ENCODE data around the gene AGK.

- TF ChIP-seq CTCF (IDR thresholded peaks at IDR 0.05; ENCODE audit: insufficient read depth, low read length, poor library complexity, severe bottlenecking) (no peak), EZH2phosphoT487 (conservative IDR thresholded peaks at IDR 0.05; ENCODE audit: low read length) (no peak)
Measured at GRCh38 chr7:141609576-141609975, 58.4 kb downstream of the AGK start.

All from SU-DHL-6 (cell line).